Stimulated activated CD4-positive, alpha-beta T cell treated with anti-CD3 and anti-CD28 coated beads, Interleukin-12 subunit alpha, Interleukin-12 subunit beta, amount 100 ng/mL, for 4 hours (primary cell): ENCODE measurements around the gene TGFBR2.
"Not testable (repeated sequence)": the region's sequence is repeated elsewhere in the genome, so short reads cannot be mapped to it uniquely, and the experiment has no call there.

Source experiments
- DNase-seq: peaks from one replicate; pipeline ENCODE4 v3.0.0-alpha.2; 2020

The TGFBR2 gene

DNA sequence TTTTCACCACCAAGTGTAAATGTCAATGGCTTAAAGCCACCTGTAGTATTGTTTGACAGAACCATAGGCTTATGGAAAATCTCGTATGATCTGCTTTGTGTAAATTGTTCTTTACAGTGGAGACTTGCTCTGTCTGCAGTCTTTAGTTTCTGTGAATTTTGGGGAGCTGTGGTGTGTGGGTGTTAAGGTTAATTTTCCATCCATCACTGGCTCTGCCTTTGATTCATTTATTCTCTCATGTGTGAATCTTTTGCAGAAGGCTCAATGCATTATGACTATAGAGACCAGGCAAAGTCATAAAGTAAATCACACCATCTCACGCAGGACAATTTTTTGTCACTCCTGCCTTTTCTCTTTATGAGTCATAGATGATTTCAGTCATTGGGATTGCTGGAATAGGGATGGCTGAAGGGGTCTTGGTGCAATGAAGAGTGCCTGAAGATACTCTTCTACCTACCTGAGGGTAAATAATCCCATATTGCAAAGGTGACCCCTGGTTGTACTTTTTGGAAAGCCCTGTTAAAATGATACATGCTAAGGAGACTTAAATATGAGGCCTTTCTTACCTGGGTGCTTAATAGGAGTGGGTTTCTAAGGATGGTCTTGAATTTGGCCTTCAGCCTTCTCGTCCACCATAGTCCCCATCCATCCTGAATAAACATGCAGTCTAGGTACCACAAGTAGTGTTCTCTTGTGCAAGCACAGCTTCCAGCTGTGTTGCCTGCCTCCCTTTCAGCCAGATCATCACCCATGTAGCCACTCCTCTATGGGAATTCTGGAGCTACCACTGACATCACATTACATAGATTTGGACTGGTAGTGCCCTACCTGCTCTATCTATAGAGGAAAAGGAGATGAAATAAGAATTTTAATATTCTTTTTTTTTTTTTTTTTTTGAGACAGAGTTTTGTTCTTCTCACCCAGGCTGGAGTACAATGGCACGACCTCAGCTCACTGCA lies 14.3 kb downstream of the TGFBR2 start:
- no peak for DNase-seq

DNA sequence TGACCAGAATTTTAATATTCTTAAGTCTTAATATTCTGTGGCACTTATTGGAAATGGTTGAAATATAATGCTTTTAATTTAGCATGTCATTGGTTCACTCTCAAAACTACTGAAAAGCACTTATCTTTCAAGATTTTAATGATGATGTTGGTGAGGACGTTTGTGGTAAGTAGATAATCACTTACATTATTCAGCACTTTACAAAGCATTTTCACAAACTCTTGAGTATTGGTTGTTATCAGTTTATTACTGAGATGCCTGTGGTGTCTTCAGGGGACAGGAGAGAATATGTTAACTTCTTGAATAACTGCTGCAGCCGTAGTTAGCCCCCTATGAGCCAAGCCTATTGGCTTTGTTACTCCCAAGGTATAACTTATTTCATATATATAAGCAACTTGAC lies 15.2 kb downstream of the TGFBR2 start:
- no peak for DNase-seq

DNA sequence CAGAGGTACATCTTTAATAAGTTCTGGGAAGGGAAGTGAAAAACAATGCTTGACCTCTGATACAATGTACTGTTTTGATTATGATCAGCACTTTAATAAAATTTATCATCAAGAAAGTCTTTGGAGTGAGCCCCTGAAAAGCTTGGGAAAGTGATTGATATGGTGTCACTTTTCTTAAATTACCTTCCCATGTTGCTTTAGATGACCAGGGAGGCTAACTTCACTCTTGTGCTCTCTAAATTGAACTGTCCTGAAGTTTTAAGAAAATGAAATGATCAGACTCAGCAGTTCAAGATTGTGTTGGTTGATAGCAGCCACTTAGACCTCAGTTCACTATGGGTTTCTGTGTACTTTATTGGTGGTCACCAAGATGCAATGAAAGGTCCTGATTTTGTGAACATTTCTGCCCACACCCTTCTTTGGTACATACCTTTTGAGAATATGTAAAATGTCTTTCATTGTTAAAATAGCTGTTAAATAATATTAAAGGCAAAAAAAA lies 15.7 kb downstream of the TGFBR2 start:
- no peak for DNase-seq

DNA sequence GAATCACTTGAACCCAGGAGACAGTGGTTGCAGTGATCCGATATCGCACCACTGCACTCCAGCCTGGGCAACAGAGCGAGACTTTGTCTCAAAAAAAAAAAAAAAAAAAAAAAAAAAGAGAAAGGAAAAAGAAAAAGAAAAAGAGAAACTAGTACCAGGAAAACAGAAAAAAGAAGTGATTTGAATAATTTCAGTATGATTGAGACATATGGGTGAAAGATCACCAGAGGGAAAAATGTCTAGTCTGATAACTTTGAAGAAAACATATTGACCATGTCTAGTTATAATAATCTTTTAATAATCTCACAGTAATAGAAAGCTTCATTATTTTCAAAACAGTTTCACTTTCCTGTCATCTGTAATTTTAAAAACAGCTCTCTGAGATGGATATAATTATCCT lies 16.4 kb downstream of the TGFBR2 start:
- DNase-seq, result no peak

DNA sequence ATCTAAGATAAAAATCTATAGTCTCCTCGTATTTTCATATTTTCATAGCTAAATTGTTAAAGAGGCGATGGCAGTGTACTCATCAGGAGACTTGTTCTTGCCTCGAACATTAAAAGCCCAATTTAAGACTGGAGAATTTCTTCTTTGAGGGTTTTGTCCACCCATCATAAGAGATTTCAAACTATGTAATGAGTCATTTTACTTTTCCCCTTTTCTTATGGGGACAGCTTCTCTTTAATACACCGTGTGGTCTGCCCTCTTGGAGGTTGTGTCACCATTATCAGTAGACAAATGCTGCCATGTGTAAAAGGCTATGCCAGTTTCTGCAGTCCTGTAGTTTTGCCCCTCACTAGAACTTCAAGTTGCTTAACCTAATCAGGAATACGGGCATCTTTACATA lies 16.9 kb downstream of the TGFBR2 start:
- DNase-seq, result no peak

DNA sequence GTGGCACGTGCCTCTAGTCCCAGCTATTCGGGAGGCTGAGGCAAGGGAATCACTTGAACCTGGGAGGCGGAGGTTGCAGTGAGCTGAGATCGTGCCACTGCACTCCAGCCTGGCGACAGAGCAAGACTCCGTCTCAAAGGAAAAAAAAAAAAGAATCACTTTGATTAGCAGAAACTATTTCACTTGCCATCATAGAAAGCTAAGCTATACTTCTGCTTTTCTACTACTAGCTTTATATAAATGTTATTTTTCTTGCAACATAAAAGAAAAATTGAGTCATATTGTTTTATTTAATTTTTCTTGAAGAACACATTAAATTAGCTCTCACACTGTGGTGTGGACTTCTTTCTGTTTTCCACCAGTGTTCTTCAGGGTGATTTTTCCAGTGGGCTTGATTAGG lies 18.1 kb downstream of the TGFBR2 start:
- not testable (repeated sequence) for DNase-seq

DNA sequence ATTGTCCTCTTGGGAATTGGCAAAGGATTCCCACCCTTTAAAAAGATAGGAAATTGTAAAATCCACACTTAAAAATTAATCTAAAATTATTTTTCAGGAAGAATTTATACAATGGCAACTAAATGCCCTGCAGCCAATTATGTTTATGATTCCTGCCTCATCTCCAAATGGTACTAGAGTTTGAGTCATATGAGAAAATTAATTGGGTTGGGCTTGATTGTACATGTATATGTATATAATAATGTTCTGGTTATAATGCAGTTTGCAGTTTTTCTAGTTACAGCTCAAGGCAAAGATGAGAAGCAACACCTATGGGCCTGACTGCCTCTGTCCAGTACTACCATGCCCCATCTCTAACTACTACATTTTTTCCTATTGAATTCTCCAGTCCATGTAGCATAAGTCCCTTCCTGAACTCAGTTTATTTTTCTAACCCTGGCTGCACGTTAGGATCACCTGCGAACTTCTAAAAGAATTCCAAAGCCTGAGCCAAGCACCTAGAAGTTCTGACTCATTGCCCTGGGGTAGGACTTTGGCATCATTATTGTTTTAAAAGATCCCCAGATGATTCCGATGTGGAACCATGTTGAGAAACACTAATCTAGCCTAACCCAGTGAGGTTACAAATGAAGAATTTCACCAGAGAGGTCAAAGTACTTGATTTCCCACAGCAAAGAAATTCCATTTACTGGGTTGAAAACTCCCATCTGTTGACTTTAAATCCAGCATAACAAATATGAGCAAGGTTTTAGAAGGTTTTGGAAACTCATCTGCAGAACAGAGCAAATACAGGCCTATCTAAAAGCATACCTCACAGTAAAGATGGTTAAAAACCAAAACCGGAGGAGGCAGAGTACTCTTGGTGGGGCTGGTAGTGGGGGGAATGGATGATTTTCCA lies 19.4 kb downstream of the TGFBR2 start:
- DNase-seq, result no peak

DNA sequence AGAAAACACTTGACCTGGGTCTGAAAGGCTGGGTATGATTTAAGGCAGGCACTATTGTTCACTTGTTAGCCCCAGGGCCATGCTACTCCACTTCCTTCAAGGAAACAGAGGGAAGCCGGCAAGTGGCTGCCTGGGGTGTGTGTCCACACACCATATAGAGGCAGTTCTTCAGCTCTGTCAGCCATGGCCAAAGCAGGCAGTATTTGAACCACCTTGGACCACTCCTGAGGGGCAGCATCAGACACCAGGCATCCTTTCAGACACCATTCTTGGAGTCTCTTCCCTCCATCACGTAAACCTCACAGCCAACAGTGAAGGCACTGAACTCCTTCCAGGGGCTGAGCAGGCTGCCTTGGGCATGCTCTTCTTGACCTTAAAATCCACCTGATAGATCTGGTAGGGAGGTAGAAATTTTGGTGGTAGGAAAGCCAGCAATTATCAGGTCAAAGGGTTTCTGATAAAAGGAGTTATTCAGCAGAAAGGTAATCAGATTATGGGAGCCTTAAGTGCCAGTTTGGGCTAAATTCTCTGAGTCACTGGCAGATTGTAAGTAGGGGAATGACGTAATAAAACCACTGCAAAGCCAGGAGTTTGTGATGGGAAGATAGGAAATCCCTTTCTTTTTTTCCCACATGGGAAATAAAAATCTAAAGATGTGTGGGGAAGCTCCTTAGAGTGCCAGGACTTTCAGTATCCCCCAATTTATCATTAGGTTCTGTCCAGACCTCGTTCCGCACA lies 20.2 kb downstream of the TGFBR2 start:
- no peak for DNase-seq

DNA sequence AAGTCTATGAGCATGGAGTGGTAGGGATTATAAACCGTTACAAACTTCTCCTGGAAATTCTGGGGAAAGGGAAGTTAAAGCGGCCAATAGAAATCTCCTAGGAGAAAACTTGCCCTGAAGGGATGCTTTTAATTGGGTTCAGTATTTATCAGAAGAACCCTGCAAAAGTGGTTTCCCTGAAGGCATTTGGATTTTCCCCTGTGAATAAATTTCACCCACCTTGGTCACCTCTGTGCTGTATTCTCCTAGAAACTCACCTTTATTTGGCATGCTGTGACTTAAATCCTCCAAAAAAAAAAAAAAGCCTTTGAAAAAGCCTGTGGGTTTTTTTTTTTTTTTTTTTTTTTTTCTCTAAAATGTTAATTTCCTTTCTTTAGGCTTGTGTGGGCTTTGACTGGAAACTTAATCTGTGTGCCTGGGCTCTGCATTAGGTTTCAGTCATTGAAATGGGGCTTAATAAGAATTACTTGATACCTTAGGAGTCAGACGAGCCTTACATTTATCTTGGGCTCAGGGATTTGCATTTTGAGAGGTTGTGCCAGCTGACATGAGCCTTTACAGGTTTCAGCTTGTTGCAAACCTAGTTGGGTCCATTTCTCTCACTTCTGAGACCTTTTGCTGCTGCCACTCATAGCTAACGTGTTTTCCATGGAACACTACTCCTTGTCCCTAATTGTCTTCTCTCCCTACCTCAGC lies 22.0 kb downstream of the TGFBR2 start:
- DNase-seq, result no peak

DNA sequence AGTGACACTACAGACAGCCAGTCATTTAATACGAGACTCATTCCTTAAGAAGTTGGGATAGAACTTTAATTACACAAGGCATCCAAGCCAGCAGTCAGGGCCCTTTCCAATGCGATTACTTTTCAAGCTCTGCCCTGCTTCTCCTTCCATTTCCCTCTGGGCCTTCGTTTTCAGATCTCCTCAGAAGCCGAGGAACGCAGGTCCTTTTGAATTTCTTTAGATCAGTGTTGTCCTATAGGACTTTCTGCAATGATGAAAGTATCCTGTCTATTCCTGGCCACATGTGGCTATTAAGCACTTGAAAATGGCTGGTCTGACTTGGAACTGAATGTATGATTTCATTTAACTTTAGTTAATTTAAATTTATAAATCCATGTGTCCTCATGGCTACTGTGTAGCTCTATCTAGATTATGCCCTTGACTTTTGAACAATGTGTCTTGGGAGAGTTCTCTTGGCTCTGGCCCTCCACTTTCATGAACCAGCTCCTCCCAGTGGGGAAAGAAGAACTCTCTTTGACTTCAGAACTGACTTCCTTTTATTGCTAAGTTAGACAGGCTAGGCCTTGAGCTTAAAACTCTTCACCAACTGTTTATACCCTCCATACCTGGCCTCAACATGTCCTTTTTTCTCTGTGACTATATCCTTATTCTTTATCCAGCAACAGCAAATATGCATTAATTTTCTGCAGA lies 22.6 kb downstream of the TGFBR2 start:
- no peak for DNase-seq

DNA sequence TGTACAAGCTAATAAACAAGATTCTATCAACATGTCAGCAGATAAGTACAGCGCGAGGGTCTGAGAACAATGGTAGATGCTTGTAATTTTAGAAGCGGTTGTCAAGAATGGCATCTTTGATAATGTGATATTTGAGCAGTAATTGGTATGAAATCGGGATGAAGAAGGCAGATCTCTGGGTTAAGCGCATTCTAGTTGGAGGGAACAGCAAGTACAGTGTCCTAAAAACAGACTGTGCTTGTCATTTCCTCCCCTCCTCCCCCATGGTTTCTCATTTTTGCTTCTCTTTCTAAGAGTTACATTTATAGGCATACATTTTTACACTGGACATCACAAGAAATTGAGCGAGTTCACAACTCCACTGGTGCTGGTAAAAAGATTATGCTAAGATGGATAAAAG lies 23.3 kb downstream of the TGFBR2 start:
- no peak for DNase-seq

DNA sequence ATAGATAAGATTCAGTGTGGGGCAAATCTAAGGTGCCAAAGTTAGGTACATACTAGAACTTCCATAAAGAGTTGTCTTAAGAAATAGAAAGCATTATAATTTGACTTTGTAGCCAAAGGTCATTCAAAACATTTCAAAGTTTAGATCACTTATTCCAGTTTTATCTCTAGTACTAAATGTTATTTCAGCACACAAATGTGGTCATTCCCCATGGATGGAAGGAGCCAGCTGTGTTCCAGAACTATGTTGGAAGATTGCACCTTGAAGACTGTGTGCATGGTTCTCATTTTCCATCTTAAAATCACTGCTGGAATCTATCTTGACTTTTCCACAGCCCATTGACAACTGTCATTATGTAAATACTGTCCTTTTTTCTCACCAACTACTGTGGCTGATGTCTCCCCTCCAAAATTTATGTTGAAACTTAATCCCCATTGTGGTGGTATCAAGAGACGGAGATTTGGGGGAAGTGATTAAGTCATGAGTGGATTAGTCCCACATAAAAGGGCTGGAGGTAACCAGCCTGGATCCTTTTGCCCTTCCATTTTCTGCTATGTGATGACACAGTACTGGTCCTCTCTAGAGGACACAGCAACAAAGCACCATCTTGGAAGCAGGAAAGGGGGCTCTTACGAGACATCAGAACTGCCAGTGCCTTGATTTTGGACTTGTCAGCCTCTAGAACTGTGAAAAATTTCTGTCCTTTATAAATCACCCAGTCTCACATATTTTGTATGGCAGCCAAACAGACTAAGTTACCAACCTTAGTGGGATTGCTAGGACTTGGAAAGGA lies 24.0 kb downstream of the TGFBR2 start:
- DNase-seq, result no peak

DNA sequence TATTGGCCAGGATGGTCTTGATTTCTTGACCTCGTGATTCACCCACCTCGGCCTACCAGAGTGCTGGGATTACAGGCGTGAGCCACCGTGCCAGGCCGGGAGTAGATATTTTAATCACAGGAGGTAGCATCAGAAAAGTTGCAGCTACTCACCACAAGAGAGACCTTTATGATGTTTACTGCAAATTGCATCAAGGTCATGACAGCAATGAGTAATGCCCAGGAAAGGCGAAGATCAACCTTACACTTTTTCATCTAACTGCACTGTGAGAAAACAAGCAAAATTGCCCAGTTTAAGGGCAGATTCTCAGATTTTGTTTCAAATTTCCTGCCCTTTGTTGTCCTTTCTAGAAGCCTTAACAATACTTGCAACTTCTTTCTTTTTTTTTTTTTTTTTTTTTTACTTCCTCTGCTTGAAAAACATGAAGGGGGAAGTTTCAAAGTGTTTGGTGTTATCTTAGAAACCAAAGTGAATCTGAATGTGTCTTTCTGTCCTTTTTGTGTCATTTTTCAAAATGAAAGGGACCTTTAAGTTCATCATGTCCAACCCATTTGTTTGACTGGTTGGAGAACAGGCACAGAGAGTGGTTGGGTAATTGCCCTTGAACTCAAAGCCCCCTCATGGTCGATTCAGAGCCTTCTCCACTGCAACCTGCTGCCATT lies 25.0 kb downstream of the TGFBR2 start:
- DNase-seq, result no peak

DNA sequence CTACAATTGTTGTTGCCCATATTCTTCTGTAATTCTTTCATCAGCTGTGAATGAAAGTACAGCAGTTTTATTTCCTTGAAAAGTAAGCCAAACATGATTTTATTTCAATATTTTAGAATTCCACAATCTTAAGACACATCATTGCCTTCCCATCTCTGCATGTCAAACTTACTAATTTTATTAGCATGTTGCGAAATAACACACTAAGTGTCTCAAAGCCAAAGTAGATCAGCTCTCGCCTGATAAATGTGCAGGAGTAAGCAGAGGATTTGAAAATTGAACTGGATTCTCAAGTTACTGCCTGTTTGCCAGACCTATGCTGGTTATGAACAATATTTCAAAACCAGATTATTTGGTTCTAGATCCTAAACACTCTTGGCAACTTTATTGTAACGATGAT lies 25.7 kb downstream of the TGFBR2 start:
- DNase-seq, result no peak

DNA sequence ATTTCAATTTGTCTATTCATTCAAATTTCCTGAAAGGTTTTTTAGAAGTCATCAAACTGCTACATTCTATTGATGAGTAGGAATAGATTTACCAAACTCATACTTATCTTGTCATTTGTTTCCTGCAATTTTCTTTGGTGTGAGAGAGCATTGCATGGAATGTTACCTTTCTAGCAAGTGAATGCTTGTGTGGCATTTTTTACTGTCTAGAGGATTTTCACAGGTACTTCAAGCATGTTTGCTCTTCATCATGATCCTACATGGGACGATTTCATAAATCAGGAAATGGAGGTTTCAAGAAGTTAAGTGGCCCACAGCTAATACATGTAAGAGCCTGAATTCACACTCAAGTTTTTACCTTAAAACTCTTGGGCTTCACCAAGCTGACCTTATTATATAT lies 26.1 kb downstream of the TGFBR2 start:
- no peak for DNase-seq

DNA sequence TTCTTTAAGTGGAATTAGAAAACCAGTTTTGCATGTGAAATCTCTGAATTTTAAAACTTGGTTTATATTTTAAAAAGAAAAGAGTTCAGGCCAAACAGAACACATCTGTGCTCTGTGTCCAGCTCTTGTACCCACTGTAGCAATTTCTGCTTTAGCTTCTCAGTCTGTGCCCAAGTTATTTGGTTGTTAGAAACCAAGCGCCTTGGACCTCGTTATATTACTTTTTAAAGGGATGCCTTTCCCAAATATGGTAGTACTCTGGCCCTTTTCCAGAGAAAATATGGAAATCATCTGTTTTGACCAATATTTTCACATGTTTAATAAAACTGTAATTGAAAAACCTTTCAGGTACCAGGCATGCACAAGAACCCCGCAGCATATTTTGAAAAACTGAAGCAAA lies 27.3 kb downstream of the TGFBR2 start:
- DNase-seq, result no peak

DNA sequence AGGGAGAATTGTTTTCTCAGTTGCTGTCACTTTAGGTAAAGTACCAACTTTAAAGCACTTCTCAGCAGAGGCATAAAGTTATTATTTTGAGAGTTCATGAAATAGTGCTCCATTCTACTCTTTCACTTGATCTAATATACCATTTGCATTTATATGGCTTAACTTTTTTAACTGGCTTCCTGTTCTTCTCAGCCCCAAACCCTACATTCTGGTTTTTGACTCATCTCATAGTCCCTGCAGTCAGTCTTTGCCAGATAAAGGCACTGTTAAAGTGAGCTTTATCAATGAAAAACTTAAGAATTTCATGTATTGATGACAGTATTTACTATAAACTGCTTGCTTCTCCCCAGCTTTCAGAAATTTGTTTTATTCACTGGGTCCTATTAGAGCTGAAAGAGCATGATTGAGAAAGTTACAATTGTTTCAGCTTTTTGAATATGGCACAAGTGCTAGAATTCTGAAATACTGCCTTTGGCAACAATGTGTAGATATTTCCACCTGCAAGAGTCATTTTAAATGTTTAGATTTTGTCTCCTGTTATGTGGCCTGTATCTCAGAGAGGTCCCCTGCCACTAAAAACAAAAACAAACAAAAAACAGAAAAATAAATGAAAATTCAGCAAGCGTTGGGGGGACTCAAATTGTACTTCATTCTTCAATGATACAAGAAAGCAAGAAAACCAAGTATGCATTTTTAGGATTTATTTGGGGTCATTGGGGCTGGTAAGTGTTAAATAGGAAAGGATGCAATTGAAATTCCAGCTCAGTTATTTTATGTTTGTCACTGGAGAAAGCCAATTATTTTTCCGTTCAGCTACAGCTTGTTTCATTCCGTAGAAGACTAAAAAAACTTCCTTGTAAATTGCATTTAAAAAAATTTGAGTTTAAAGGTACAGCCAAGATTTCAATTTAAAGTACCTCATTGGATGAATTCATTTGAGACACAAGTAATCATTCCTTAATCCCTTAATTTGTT lies 28.6 kb downstream of the TGFBR2 start:
- no peak for DNase-seq

DNA sequence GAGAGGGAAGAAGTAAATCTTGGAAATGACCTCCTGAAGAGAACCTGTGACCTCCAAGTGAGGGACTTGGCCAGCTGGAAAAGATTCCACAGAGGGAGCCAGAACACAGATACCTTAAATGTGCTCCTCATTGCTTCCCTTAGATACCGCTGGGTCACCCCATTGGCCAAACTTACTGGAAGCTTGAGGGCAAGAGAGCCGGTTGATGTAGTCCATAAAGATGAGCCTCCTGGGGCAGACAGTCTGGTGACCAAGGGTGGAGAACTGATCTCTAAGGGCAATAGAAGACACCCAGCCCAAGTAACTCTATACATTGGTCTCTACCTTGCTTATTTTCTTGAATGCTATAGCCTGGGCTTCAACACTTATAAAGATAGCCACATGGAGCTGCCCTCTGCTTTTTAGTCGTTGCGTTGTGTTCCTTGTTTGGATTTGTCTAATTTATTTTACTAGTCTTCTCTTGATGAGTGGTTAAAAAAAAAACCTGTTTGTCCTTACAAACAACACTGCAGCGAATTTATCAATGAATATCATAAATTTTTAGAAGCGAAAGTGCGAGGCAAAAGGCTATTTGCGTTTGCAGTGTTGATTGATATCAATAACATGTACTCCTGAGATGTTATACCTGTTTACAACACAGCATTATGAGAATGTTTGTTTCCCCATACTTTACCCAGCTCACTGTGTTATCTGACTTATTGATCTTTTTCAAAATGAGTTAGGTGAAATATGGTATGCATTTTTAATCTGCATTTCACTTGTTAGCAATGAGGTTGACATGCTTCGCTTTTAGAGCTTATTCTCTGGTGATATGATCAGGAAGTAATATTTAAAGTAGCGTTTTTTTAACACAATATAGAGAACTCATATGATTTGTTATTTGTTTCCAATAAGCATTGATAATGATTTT lies 31.2 kb downstream of the TGFBR2 start:
- DNase-seq, result no peak
